HL-60 (cell line): ENCODE results near the gene SHISA6.

Source experiments
- CTCF ChIP-seq: IDR thresholded peaks from one replicate; pipeline ENCODE4 v1.5.1; 2011; ENCODE audit warnings: low read length, control low read depth, inconsistent platforms; ENCODE audit not compliant: insufficient read depth
- GABPA ChIP-seq: IDR thresholded peaks from 2 replicates; pipeline ENCODE4 v1.6.1; 2012; ENCODE audit warnings: low read depth
- POLR2AphosphoS5 ChIP-seq: IDR thresholded peaks from 2 replicates; pipeline ENCODE4 v1.6.1; 2012; ENCODE audit warnings: low read depth
- SPI1 ChIP-seq: IDR thresholded peaks from 2 replicates; pipeline ENCODE4 v1.6.1; 2012; ENCODE audit warnings: low read depth, mild to moderate bottlenecking, borderline replicate concordance
- TF ChIP-seq, protein P1 (sequence below): IDR thresholded peaks from 2 replicates; pipeline ENCODE4 v1.6.1; 2012; ENCODE audit warnings: low read depth; ENCODE audit not compliant: insufficient replicate concordance

GRCh38 chr17:11391134-11391533 is 150.1 kb downstream of the SHISA6 start:
- no peak for TF ChIP-seq CTCF
- no peak for TF ChIP-seq SPI1
- TF ChIP-seq, protein P1, sequence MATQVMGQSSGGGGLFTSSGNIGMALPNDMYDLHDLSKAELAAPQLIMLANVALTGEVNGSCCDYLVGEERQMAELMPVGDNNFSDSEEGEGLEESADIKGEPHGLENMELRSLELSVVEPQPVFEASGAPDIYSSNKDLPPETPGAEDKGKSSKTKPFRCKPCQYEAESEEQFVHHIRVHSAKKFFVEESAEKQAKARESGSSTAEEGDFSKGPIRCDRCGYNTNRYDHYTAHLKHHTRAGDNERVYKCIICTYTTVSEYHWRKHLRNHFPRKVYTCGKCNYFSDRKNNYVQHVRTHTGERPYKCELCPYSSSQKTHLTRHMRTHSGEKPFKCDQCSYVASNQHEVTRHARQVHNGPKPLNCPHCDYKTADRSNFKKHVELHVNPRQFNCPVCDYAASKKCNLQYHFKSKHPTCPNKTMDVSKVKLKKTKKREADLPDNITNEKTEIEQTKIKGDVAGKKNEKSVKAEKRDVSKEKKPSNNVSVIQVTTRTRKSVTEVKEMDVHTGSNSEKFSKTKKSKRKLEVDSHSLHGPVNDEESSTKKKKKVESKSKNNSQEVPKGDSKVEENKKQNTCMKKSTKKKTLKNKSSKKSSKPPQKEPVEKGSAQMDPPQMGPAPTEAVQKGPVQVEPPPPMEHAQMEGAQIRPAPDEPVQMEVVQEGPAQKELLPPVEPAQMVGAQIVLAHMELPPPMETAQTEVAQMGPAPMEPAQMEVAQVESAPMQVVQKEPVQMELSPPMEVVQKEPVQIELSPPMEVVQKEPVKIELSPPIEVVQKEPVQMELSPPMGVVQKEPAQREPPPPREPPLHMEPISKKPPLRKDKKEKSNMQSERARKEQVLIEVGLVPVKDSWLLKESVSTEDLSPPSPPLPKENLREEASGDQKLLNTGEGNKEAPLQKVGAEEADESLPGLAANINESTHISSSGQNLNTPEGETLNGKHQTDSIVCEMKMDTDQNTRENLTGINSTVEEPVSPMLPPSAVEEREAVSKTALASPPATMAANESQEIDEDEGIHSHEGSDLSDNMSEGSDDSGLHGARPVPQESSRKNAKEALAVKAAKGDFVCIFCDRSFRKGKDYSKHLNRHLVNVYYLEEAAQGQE: no peak
- TF ChIP-seq POLR2AphosphoS5: no peak
- TF ChIP-seq GABPA: no peak
